PC-3 (cell line): ENCODE data around the gene MAT1A.

Source experiments
- EZH2 ChIP-seq: fragments of 300-600 bp; sonication (generic); IDR thresholded peaks from one replicate; pipeline ENCODE4 v1.6.1; 2017; ENCODE audit warnings: antibody characterized with exemption, mild to moderate bottlenecking, low read length; ENCODE audit not compliant: unreplicated experiment
- EZH2phosphoT487 ChIP-seq: fragments of 300-600 bp; sonication (generic); IDR thresholded peaks from 2 replicates; pipeline ENCODE4 v1.6.1; 2018; ENCODE audit warnings: mild to moderate bottlenecking, antibody characterized with exemption, low read length, borderline replicate concordance
- TF ChIP-seq, protein P1 (sequence below): fragments of 300-600 bp; sonication (generic); conservative IDR thresholded peaks from 2 replicates; pipeline ENCODE4 v1.5.1; 2017; ENCODE audit warnings: antibody characterized with exemption, low read depth, mild to moderate bottlenecking, low read length

DNA sequence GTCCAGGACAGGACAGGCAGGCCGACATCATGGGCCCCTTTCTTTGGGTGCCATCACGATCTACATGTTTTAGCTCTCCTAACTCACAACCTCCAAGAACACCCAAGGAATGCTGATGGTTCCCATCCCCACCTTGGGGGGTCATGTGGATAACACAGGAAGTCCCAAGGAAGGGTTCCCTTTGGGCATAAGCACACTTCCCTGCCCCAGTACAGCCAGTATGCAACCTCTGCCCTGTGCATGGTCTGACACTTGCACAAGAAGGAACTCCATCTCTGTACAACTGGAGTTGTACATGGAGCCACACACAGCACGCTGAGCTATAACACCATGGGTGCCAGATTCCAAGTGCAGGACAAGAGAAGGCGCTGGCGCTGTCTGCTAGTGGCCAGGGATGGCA lies 11.0 kb downstream of the MAT1A start:
- TF ChIP-seq, protein P1, sequence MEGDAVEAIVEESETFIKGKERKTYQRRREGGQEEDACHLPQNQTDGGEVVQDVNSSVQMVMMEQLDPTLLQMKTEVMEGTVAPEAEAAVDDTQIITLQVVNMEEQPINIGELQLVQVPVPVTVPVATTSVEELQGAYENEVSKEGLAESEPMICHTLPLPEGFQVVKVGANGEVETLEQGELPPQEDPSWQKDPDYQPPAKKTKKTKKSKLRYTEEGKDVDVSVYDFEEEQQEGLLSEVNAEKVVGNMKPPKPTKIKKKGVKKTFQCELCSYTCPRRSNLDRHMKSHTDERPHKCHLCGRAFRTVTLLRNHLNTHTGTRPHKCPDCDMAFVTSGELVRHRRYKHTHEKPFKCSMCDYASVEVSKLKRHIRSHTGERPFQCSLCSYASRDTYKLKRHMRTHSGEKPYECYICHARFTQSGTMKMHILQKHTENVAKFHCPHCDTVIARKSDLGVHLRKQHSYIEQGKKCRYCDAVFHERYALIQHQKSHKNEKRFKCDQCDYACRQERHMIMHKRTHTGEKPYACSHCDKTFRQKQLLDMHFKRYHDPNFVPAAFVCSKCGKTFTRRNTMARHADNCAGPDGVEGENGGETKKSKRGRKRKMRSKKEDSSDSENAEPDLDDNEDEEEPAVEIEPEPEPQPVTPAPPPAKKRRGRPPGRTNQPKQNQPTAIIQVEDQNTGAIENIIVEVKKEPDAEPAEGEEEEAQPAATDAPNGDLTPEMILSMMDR = no peak
- TF ChIP-seq EZH2phosphoT487 = no peak
- TF ChIP-seq EZH2 = no peak
